Immature natural killer cell (primary cell): Measurements from ENCODE around the gene WWOX. TPM values are rescaled to one million over a fixed set of nuclear protein-coding genes. Genes with fewer than 3 reads are reported as not detected.

Experiments
- DNase-seq, 3 donors: peaks; one replicate each; pipeline ENCODE4 v3.0.0; 2022; ENCODE audit warnings: mixed read lengths in 1 of 3
- H3K27ac Mint-ChIP-seq, 6 donors: one replicate each; pipeline ENCODE4 v1.8.0; 2020; ENCODE audit warnings: mixed read lengths in 6 of 6, mild to moderate bottlenecking in 5 of 6, inconsistent platforms in 4 of 6, moderate library complexity in 3 of 6
- H3K27me3 Mint-ChIP-seq, 3 donors: one replicate each; pipeline ENCODE4 v1.8.0; 2020 to 2021; ENCODE audit warnings: low read depth in 3 of 3, mild to moderate bottlenecking in 3 of 3, mixed read lengths in 3 of 3, moderate library complexity in 3 of 3, inconsistent platforms in 1 of 3
- H3K36me3 Mint-ChIP-seq, 3 donors: one replicate each; pipeline ENCODE4 v1.8.0; 2020; ENCODE audit warnings: mixed read lengths in 3 of 3, inconsistent platforms in 2 of 3, mild to moderate bottlenecking in 2 of 3
- H3K4me1 Mint-ChIP-seq, 2 donors: one replicate each; pipeline ENCODE4 v1.8.0; 2020; ENCODE audit warnings: inconsistent platforms in 2 of 2, mild to moderate bottlenecking in 2 of 2, mixed read lengths in 2 of 2, moderate library complexity in 1 of 2
- H3K4me3 Mint-ChIP-seq, 5 donors: one replicate each; pipeline ENCODE4 v1.8.0; 2020; ENCODE audit warnings: mild to moderate bottlenecking in 5 of 5, mixed read lengths in 5 of 5, inconsistent platforms in 3 of 5, moderate library complexity in 3 of 5
- H3K9me3 Mint-ChIP-seq, 6 donors: one replicate each; pipeline ENCODE4 v1.8.0; 2020; ENCODE audit warnings: mild to moderate bottlenecking in 6 of 6, mixed read lengths in 6 of 6, inconsistent platforms in 4 of 6, moderate library complexity in 3 of 6
- polyA plus RNA-seq, 3 donors: library from polyadenylated mRNA; unstranded; fragments of 300-500 nt; fragmentation: Illumina TruSeq; gene quantifications; one replicate each; pipeline ENCODE4 v1.2.3, GENCODE V29; 2021

Gene WWOX
- polyA plus RNA-seq, 3 donors from 2014 or later: 9.0 to 13.9 (median 12.3) TPM

GRCh38 chr16:78094166-78094565, 5.3 kb upstream of the WWOX start:
- Mint-ChIP-seq H3K4me3 (no peak overlapping the region), H3K36me3 (no peaks in the 10 kb centered on the region), H3K4me1 (peaks cover 5 to 7% of the 10 kb centered on the region in 2 donors), H3K27ac (no peak overlapping the region), H3K9me3 (peaks cover 0 to 3% (median 0%) of the 10 kb centered on the region in 6 donors), H3K27me3 (peaks cover 3 to 16% (median 5%) of the 10 kb centered on the region in 3 donors)
- no peak for DNase-seq

- peaks cover 7 to 22% (median 12%) of the 10 kb centered on the region in 3 donors for H3K27me3 Mint-ChIP-seq
- peaks cover 0 to 3% (median 0%) of the 10 kb centered on the region in 6 donors for H3K9me3 Mint-ChIP-seq
- DNase-seq: no peak
- H3K4me1 Mint-ChIP-seq: peaks cover 7 to 10% of the 10 kb centered on the region in 2 donors
- no peak overlapping the region for H3K4me3 Mint-ChIP-seq
- no peak overlapping the region for H3K27ac Mint-ChIP-seq
- H3K36me3 Mint-ChIP-seq: no peaks in the 10 kb centered on the region
Measured at GRCh38 chr16:78094998-78095397, 4.5 kb upstream of the WWOX start.

GRCh38 chr16:78096386-78096785, 3.1 kb upstream of the WWOX start:
- Mint-ChIP-seq H3K27me3 (peaks cover 7 to 22% (median 10%) of the 10 kb centered on the region in 3 donors), H3K4me1 (peaks cover 14 to 18% of the 10 kb centered on the region in 2 donors), H3K27ac (no peak overlapping the region), H3K4me3 (no peak overlapping the region), H3K9me3 (peaks cover 0 to 3% (median 0%) of the 10 kb centered on the region in 6 donors), H3K36me3 (no peaks in the 10 kb centered on the region)
- DNase-seq: no peak

GRCh38 chr16:78097548-78097947, 1.9 kb upstream of the WWOX start:
- H3K27me3 Mint-ChIP-seq: peaks cover 7 to 22% (median 10%) of the 10 kb centered on the region in 3 donors
- H3K27ac Mint-ChIP-seq: peak overlapping the region in 1 of 6 donors; percentile 11
- H3K4me3 Mint-ChIP-seq: no peak overlapping the region
- DNase-seq: no peak
- peaks cover 18% of the 10 kb centered on the region in 2 donors for H3K4me1 Mint-ChIP-seq
- no peaks in the 10 kb centered on the region for H3K36me3 Mint-ChIP-seq
- H3K9me3 Mint-ChIP-seq: peaks cover 0 to 3% (median 0%) of the 10 kb centered on the region in 6 donors

- DNase-seq: no peak
- H3K4me3 Mint-ChIP-seq: no peak overlapping the region
- H3K27me3 Mint-ChIP-seq: peaks cover 7 to 20% (median 10%) of the 10 kb centered on the region in 3 donors
- no peaks in the 10 kb centered on the region for H3K36me3 Mint-ChIP-seq
- peaks cover 18% of the 10 kb centered on the region in 2 donors for H3K4me1 Mint-ChIP-seq
- peaks cover 0 to under 1% (median 0%) of the 10 kb centered on the region in 6 donors for H3K9me3 Mint-ChIP-seq
- no peak overlapping the region for H3K27ac Mint-ChIP-seq
Measured at GRCh38 chr16:78098087-78098486, 1.4 kb upstream of the WWOX start.

- H3K4me1 Mint-ChIP-seq: peaks cover 18% of the 10 kb centered on the region in 2 donors
Measured at GRCh38 chr16:78098595-78099270, 721 bp upstream of the WWOX start.

GRCh38 chr16:78100112-78100467, 636 bp downstream of the WWOX start:
- Mint-ChIP-seq H3K4me1 (peaks cover 18 to 20% of the 10 kb centered on the region in 2 donors), H3K36me3 (no peaks in the 10 kb centered on the region), H3K4me3 (peak overlapping the region; percentile 87 to 93 (median 92)), H3K27ac (peak overlapping the region; percentile 49 to 94 (median 73)), H3K9me3 (no peaks in the 10 kb centered on the region), H3K27me3 (peaks cover 5 to 11% (median 8%) of the 10 kb centered on the region in 3 donors)
- no peak for DNase-seq

More at GRCh38 chr16:78098595-78099270, 721 bp upstream of the WWOX start:
- no peaks in the 10 kb centered on the region for H3K36me3 Mint-ChIP-seq
- DNase-seq: no peak
- H3K9me3 Mint-ChIP-seq: no peaks in the 10 kb centered on the region
- peaks cover 7 to 14% (median 10%) of the 10 kb centered on the region in 3 donors for H3K27me3 Mint-ChIP-seq
- peak overlapping the region; percentile 87 to 93 (median 92) for H3K4me3 Mint-ChIP-seq
- H3K27ac Mint-ChIP-seq: peak overlapping the region; percentile 76 to 95 (median 92)

GRCh38 chr16:78102122-78102660, 2.7 kb downstream of the WWOX start:
- Mint-ChIP-seq H3K4me3 (peak overlapping the region in 1 of 5 donors; percentile 30), H3K4me1 (peaks cover 18 to 20% of the 10 kb centered on the region in 2 donors), H3K27me3 (peaks cover 5 to 9% (median 8%) of the 10 kb centered on the region in 3 donors), H3K36me3 (no peaks in the 10 kb centered on the region), H3K9me3 (no peaks in the 10 kb centered on the region), H3K27ac (no peak overlapping the region)
- no peak for DNase-seq

GRCh38 chr16:78102865-78103264, 3.4 kb downstream of the WWOX start:
- H3K27me3 Mint-ChIP-seq: peaks cover 5 to 9% (median 8%) of the 10 kb centered on the region in 3 donors
- H3K4me3 Mint-ChIP-seq: no peak overlapping the region
- H3K4me1 Mint-ChIP-seq: peaks cover 18 to 20% of the 10 kb centered on the region in 2 donors
- no peaks in the 10 kb centered on the region for H3K9me3 Mint-ChIP-seq
- DNase-seq: no peak
- H3K36me3 Mint-ChIP-seq: no peaks in the 10 kb centered on the region
- no peak overlapping the region for H3K27ac Mint-ChIP-seq

GRCh38 chr16:78105517-78105916, 6.1 kb downstream of the WWOX start:
- no peaks in the 10 kb centered on the region for H3K27me3 Mint-ChIP-seq
- no peak overlapping the region for H3K4me3 Mint-ChIP-seq
- peaks cover 5 to 9% (median 8%) of the 10 kb centered on the region in 3 donors for H3K36me3 Mint-ChIP-seq
- no peak overlapping the region for H3K27ac Mint-ChIP-seq
- no peak for DNase-seq
- H3K4me1 Mint-ChIP-seq: peaks cover 3 to 8% of the 10 kb centered on the region in 2 donors
- no peaks in the 10 kb centered on the region for H3K9me3 Mint-ChIP-seq

- Mint-ChIP-seq H3K27ac (no peak overlapping the region), H3K36me3 (peaks cover 5 to 12% (median 10%) of the 10 kb centered on the region in 3 donors), H3K4me1 (peaks cover 0 to 5% of the 10 kb centered on the region in 2 donors), H3K4me3 (no peak overlapping the region), H3K9me3 (no peaks in the 10 kb centered on the region), H3K27me3 (no peaks in the 10 kb centered on the region)
- DNase-seq: no peak
Measured at GRCh38 chr16:78106686-78107085, 7.2 kb downstream of the WWOX start.

GRCh38 chr16:78108451-78108850, 9.0 kb downstream of the WWOX start:
- H3K27ac Mint-ChIP-seq: no peak overlapping the region
- no peaks in the 10 kb centered on the region for H3K9me3 Mint-ChIP-seq
- H3K27me3 Mint-ChIP-seq: no peaks in the 10 kb centered on the region
- H3K4me3 Mint-ChIP-seq: no peak overlapping the region
- peaks cover 0 to 2% of the 10 kb centered on the region in 2 donors for H3K4me1 Mint-ChIP-seq
- no peak for DNase-seq
- peaks cover 5 to 21% (median 10%) of the 10 kb centered on the region in 3 donors for H3K36me3 Mint-ChIP-seq

- Mint-ChIP-seq H3K27me3 (no peaks in the 10 kb centered on the region), H3K9me3 (no peaks in the 10 kb centered on the region), H3K4me1 (peaks cover 0 to 7% of the 10 kb centered on the region in 2 donors), H3K36me3 (peaks cover 3 to 39% (median 16%) of the 10 kb centered on the region in 3 donors), H3K27ac (peak overlapping the region in 1 of 6 donors; percentile 19), H3K4me3 (no peak overlapping the region)
- no peak for DNase-seq
Measured at GRCh38 chr16:78113258-78113657, 13.8 kb downstream of the WWOX start.

GRCh38 chr16:78115659-78116058, 16.2 kb downstream of the WWOX start:
- Mint-ChIP-seq H3K4me3 (no peak overlapping the region), H3K4me1 (peaks cover 0 to 7% of the 10 kb centered on the region in 2 donors), H3K27ac (no peak overlapping the region), H3K9me3 (no peaks in the 10 kb centered on the region), H3K36me3 (peaks cover 8 to 41% (median 9%) of the 10 kb centered on the region in 3 donors), H3K27me3 (no peaks in the 10 kb centered on the region)
- no peak for DNase-seq
